Motor neuron (in vitro differentiated cells): ENCODE results near the gene BAZ1A. TPM values are rescaled to one million over a fixed set of nuclear protein-coding genes. Genes with fewer than 3 reads are reported as not detected.

Experiments used
- total RNA-seq, 8 experiments: library from RNA; unstranded; fragments of 300-600 nt; gene quantifications; 2 replicates each; pipeline versions ENCODE4 v1.2.3 to v1.2.4, GENCODE V29; 2022

Gene BAZ1A
- total RNA-seq, 8 experiments from 2014 or later = 11.7 to 76.6 (median 26.5) TPM

Other genes starting within 250 kb of the BAZ1A start
- 10 to 100 TPM; 57.2 to 81.5 (median 78.6) TPM for gene SNX6, start 245.2 kb downstream of the BAZ1A start, total RNA-seq
- 10 to 100 TPM; 18.5 to 63.4 (median 42.7) TPM for gene CFL2, start 160.8 kb downstream of the BAZ1A start, total RNA-seq
- 100 to 1,000 TPM in 2 of 8 experiments, 10 to 100 TPM in 6; 55.4 to 159 (median 94.4) TPM for gene SRP54, start 107.6 kb upstream of the BAZ1A start, total RNA-seq
- gene FAM177A1, start 170.9 kb upstream of the BAZ1A start, total RNA-seq = 10 to 100 TPM; 17.6 to 81.3 (median 52.9) TPM
- gene PPP2R3C, start 246.6 kb upstream of the BAZ1A start, total RNA-seq = 10 to 100 TPM; 22.0 to 49.9 (median 42.1) TPM
- 10 to 100 TPM in 7 of 8 experiments, 1 to 10 TPM in 1; 9.5 to 44.5 (median 20.7) TPM for gene PRORP, start 247.2 kb upstream of the BAZ1A start, total RNA-seq